Pancreas (tissue), 10 donors: ENCODE results near the gene RGS13. TPM values are rescaled to one million over a fixed set of nuclear protein-coding genes. Genes with fewer than 3 reads are reported as not detected.

Experiments
- ATAC-seq, 4 donors: fragments of 200-7000 bp; cut with Tn5 transposase; one replicate each; pipeline versions ENCODE4 v1.8.0 to v1.9.1; 2020; ENCODE audit warnings: mild to moderate bottlenecking in 4 of 4, moderate library complexity in 4 of 4
- DNase-seq, 6 donors: peaks; one replicate each; pipeline ENCODE4 v3.0.0-alpha.2; 2020
- FAIRE-seq: peaks from 2 replicates; lab custom pipeline; 2012; peaks lifted over from hg19 to GRCh38; lab: Jason Lieb, UNC
- H3K27ac ChIP-seq, 4 donors: fragments of 200-600 bp; sonication (generic); 1 replicate in 3 of 4; 2 replicates in 1 of 4; pipeline versions ENCODE4 v1.5.0 to v1.8.0; 2020
- H3K27me3 ChIP-seq, 4 donors: fragments of 200-600 bp; one replicate each; pipeline ENCODE4 v1.8.0; 2021
- H3K36me3 ChIP-seq, 3 donors: fragments of 200-600 bp; sonication (generic) in 1 of 3; one replicate each; pipeline versions ENCODE4 v1.5.0 to v1.8.0; 2020 to 2021
- H3K4me1 ChIP-seq, 3 donors: fragments of 200-600 bp; one replicate each; pipeline ENCODE4 v1.8.0; 2021
- H3K4me3 ChIP-seq, 4 donors: fragments of 200-600 bp; sonication (generic) in 2 of 4; one replicate each; pipeline versions ENCODE4 v1.5.0 to v1.8.0; 2020 to 2021
- H3K9me3 ChIP-seq, 4 donors: fragments of 200-600 bp; one replicate each; pipeline ENCODE4 v1.8.0; 2021
- CTCF ChIP-seq, 4 donors: fragments of 200-600 bp; sonication (generic) in 3 of 4; IDR thresholded peaks; one replicate each; pipeline versions ENCODE4 v1.5.0 to v1.8.0; 2021; ENCODE audit warnings: antibody characterized with exemption in 4 of 4
- WGBS, 2 donors: extraction: QIAGEN DNeasy Blood & Tissue Kit; methylation state at CpG; one replicate each; pipeline ENCODE4 v1.1.7; 2013; 5-methylcytosine and 5-hydroxymethylcytosine counted together
- intact Hi-C, 3 donors: fragments of 100-400 bp; cut with DNase I; formaldehyde crosslinking; loops; one replicate each; pipeline versions ENCODE4 v1.11.1 to v1.14.2; 2022
- polyA plus RNA-seq, 2 donors: library from polyadenylated mRNA; stranded (reverse); fragments of 200-250 nt; gene quantifications; one replicate each; pipeline ENCODE4 v1.2.3, GENCODE V29; 2013
- total RNA-seq, 6 donors: library from RNA; stranded (reverse); fragmentation: NEBNext Ultra II Directional in 4 of 6; extraction: Animal tissue kit (Norgen Biotek cat#: 25700) in 4 of 6; gene quantifications; one replicate each; pipeline versions ENCODE4 v1.2.1 to v1.2.4, GENCODE V29; 2021 to 2023
- donor health status: healthy with polysubstance abuse.
- donor health status: DM: no; HTN: no; CAD: no; lungs with moderate emphysema.
- donor health status: DM: no; HTN: no; CAD: no.
- donor health status: control.
- donor health status: control.
- donor health status: Bipolar disorder and iron deficiency.
- donor health status: DM: yes; HTN: yes; CAD: no.
- donor health status: DM: no; HTN: no; CAD: no.
- donor health status: DM: no; HTN: no; CAD: no.
- donor health status: DM: yes; HTN: yes; CAD: no.

Gene RGS13
- total and polyA plus RNA-seq, 8 donors: 0.21 to 0.84 (median 0.25) TPM; not detected in 2

GRCh38 chr1:192709544-192709943 is 73.6 kb downstream of the RGS13 start:
- no peak overlapping the region for H3K27ac ChIP-seq
- no peaks in the 10 kb centered on the region for H3K36me3 ChIP-seq
- no peak for ATAC-seq
- intact Hi-C loops: no loop called here
- TF ChIP-seq CTCF (IDR thresholded peaks at IDR 0.05): no peak
- H3K4me3 ChIP-seq: no peak overlapping the region
- no peaks in the 10 kb centered on the region for H3K4me1 ChIP-seq
- 77 to 79% methylated on average over 2 of the region's 2 CpGs for WGBS, 2 donors
- no peak for DNase-seq
- no peak for FAIRE-seq
- H3K9me3 ChIP-seq: no peaks in the 10 kb centered on the region
- H3K27me3 ChIP-seq: no peaks in the 10 kb centered on the region

Other genes starting within 250 kb of the RGS13 start
- gene RGS1, start 60.4 kb upstream of the RGS13 start, total RNA-seq: 10 to 100 TPM in 2 of 6 donors, 1 to 10 TPM in 3, under 1 TPM in 1; 0.55 to 77.1 (median 2.7) TPM
- 1 to 10 TPM; 1.7 to 2.5 TPM for gene RGS1, start 60.4 kb upstream of the RGS13 start, polyA plus RNA-seq
- gene RGS2, start 172.9 kb downstream of the RGS13 start, total RNA-seq: 100 to 1,000 TPM in 2 of 6 donors, 10 to 100 TPM in 3, 1 to 10 TPM in 1; 9.2 to 534 (median 17.0) TPM
- 100 to 1,000 TPM in 1 of 2 donors, 10 to 100 TPM in 1; 94.5 to 311 TPM for gene RGS2, start 172.9 kb downstream of the RGS13 start, polyA plus RNA-seq